Measurements from ENCODE around the gene KLK12. TPM values are rescaled to one million over a fixed set of nuclear protein-coding genes. Genes with fewer than 3 reads are reported as not detected.

Gene KLK12
- total RNA-seq, 1 experiment from 2014 or later, result not detected

- Histone ChIP-seq H3K27ac (ENCODE audit: low read length) (no peak overlapping the region), H3K79me2 (ENCODE audit: low read length) (no peaks in the 10 kb centered on the region), H3K36me3 (ENCODE audit: insufficient read depth, low read length) (no peaks in the 10 kb centered on the region), H3K4me1 (ENCODE audit: low read length) (no peaks in the 10 kb centered on the region), H3K27me3 (ENCODE audit: low read length) (peaks cover 4% of the 10 kb centered on the region; the same call in 1 of the 2 replicates), H3K4me2 (ENCODE audit: low read depth, low read length, poor library complexity, severe bottlenecking) (no peak overlapping the region), H3K4me3 (ENCODE audit: low read length) (no peak overlapping the region), H3K9me2 (replicated peaks; ENCODE audit: insufficient read depth, low read length) (no peaks in the 10 kb centered on the region), H3K9ac (ENCODE audit: low read length) (no peak overlapping the region), H2AFZ (ENCODE audit: low read length) (no peak overlapping the region), H4K20me1 (ENCODE audit: insufficient read depth, low read depth, low read length) (no peaks in the 10 kb centered on the region), H3K9me3 (ENCODE audit: low read length) (0 out of 2 replicates have a peak, but pooled peaks cover 4% of the 10 kb centered on the region)
- no peak for DNase-seq
Observed at GRCh38 chr19:51078104-51078503, 43.3 kb upstream of the KLK12 start.

- Histone ChIP-seq H4K20me1 (ENCODE audit: insufficient read depth, low read depth, low read length) (no peaks in the 10 kb centered on the region), H3K9me2 (replicated peaks; ENCODE audit: insufficient read depth, low read length) (no peaks in the 10 kb centered on the region), H3K9me3 (ENCODE audit: low read length) (0 out of 2 replicates have a peak, but pooled peaks cover 5% of the 10 kb centered on the region), H3K36me3 (ENCODE audit: insufficient read depth, low read length) (no peaks in the 10 kb centered on the region), H3K9ac (ENCODE audit: low read length) (no peak overlapping the region), H3K27ac (ENCODE audit: low read length) (no peak overlapping the region), H3K4me1 (ENCODE audit: low read length) (no peaks in the 10 kb centered on the region), H3K79me2 (ENCODE audit: low read length) (no peaks in the 10 kb centered on the region), H3K4me3 (ENCODE audit: low read length) (no peak overlapping the region), H3K4me2 (ENCODE audit: low read depth, low read length, poor library complexity, severe bottlenecking) (no peak overlapping the region), H2AFZ (ENCODE audit: low read length) (no peak overlapping the region), H3K27me3 (ENCODE audit: low read length) (peaks cover 4% of the 10 kb centered on the region; the same call in 1 of the 2 replicates)
- no peak for DNase-seq
Observed at GRCh38 chr19:51076631-51077213, 41.9 kb upstream of the KLK12 start.

GRCh38 chr19:51075998-51076397 lies 41.2 kb upstream of the KLK12 start:
- H2AFZ ChIP-seq (ENCODE audit: low read length), result no peak overlapping the region
- H3K27me3 ChIP-seq (ENCODE audit: low read length), result peaks cover 4% of the 10 kb centered on the region; the same call in 1 of the 2 replicates
- H3K9ac ChIP-seq (ENCODE audit: low read length), result no peak overlapping the region
- no peak overlapping the region for H3K4me2 ChIP-seq (ENCODE audit: low read depth, low read length, poor library complexity, severe bottlenecking)
- H4K20me1 ChIP-seq (ENCODE audit: insufficient read depth, low read depth, low read length), result no peaks in the 10 kb centered on the region
- no peaks in the 10 kb centered on the region for H3K36me3 ChIP-seq (ENCODE audit: insufficient read depth, low read length)
- H3K4me1 ChIP-seq (ENCODE audit: low read length), result no peaks in the 10 kb centered on the region
- H3K4me3 ChIP-seq (ENCODE audit: low read length), result no peak overlapping the region
- no peaks in the 10 kb centered on the region for H3K9me2 ChIP-seq (replicated peaks; ENCODE audit: insufficient read depth, low read length)
- H3K79me2 ChIP-seq (ENCODE audit: low read length), result no peaks in the 10 kb centered on the region
- H3K27ac ChIP-seq (ENCODE audit: low read length), result no peak overlapping the region
- DNase-seq, result no peak
- H3K9me3 ChIP-seq (ENCODE audit: low read length), result 0 out of 2 replicates have a peak, but pooled peaks cover 5% of the 10 kb centered on the region

- Histone ChIP-seq H3K36me3 (ENCODE audit: insufficient read depth, low read length) (no peaks in the 10 kb centered on the region), H3K79me2 (ENCODE audit: low read length) (no peaks in the 10 kb centered on the region), H3K9me2 (replicated peaks; ENCODE audit: insufficient read depth, low read length) (no peaks in the 10 kb centered on the region), H3K4me3 (ENCODE audit: low read length) (no peak overlapping the region), H2AFZ (ENCODE audit: low read length) (no peak overlapping the region), H3K27me3 (ENCODE audit: low read length) (peaks cover 4% of the 10 kb centered on the region; the same call in 1 of the 2 replicates), H3K4me2 (ENCODE audit: low read depth, low read length, poor library complexity, severe bottlenecking) (no peak overlapping the region), H4K20me1 (ENCODE audit: insufficient read depth, low read depth, low read length) (no peaks in the 10 kb centered on the region), H3K9ac (ENCODE audit: low read length) (no peak overlapping the region), H3K4me1 (ENCODE audit: low read length) (no peaks in the 10 kb centered on the region), H3K27ac (ENCODE audit: low read length) (no peak overlapping the region), H3K9me3 (ENCODE audit: low read length) (0 out of 2 replicates have a peak, but pooled peaks cover 5% of the 10 kb centered on the region)
- DNase-seq, result no peak
Observed at GRCh38 chr19:51071095-51071405, 36.2 kb upstream of the KLK12 start.

- Histone ChIP-seq H3K9me3 (ENCODE audit: low read length) (0 out of 2 replicates have a peak, but pooled peaks cover 5% of the 10 kb centered on the region), H3K27me3 (ENCODE audit: low read length) (peaks cover 4% of the 10 kb centered on the region; the same call in 1 of the 2 replicates), H4K20me1 (ENCODE audit: insufficient read depth, low read depth, low read length) (no peaks in the 10 kb centered on the region), H2AFZ (ENCODE audit: low read length) (no peak overlapping the region), H3K4me2 (ENCODE audit: low read depth, low read length, poor library complexity, severe bottlenecking) (no peak overlapping the region), H3K9me2 (replicated peaks; ENCODE audit: insufficient read depth, low read length) (no peaks in the 10 kb centered on the region), H3K36me3 (ENCODE audit: insufficient read depth, low read length) (no peaks in the 10 kb centered on the region), H3K9ac (ENCODE audit: low read length) (no peak overlapping the region), H3K27ac (ENCODE audit: low read length) (no peak overlapping the region), H3K79me2 (ENCODE audit: low read length) (no peaks in the 10 kb centered on the region), H3K4me3 (ENCODE audit: low read length) (no peak overlapping the region), H3K4me1 (ENCODE audit: low read length) (no peaks in the 10 kb centered on the region)
- no peak for DNase-seq
Observed at GRCh38 chr19:51070334-51071094, 35.7 kb upstream of the KLK12 start.

- Histone ChIP-seq H3K36me3 (ENCODE audit: insufficient read depth, low read length) (no peaks in the 10 kb centered on the region), H3K9me2 (replicated peaks; ENCODE audit: insufficient read depth, low read length) (0 out of 2 replicates have a peak, but pooled peaks cover 4% of the 10 kb centered on the region), H4K20me1 (ENCODE audit: insufficient read depth, low read depth, low read length) (no peaks in the 10 kb centered on the region), H2AFZ (ENCODE audit: low read length) (no peak overlapping the region), H3K9ac (ENCODE audit: low read length) (no peak overlapping the region), H3K4me1 (ENCODE audit: low read length) (no peaks in the 10 kb centered on the region), H3K79me2 (ENCODE audit: low read length) (no peaks in the 10 kb centered on the region), H3K27me3 (ENCODE audit: low read length) (no peaks in the 10 kb centered on the region), H3K4me2 (ENCODE audit: low read depth, low read length, poor library complexity, severe bottlenecking) (no peak overlapping the region), H3K9me3 (ENCODE audit: low read length) (no peaks in the 10 kb centered on the region), H3K27ac (ENCODE audit: low read length) (no peak overlapping the region), H3K4me3 (ENCODE audit: low read length) (no peak overlapping the region)
- DNase-seq, result no peak
Observed at GRCh38 chr19:51066393-51067186, 31.8 kb upstream of the KLK12 start.

GRCh38 chr19:51065221-51065960 lies 30.6 kb upstream of the KLK12 start:
- Histone ChIP-seq H3K4me3 (ENCODE audit: low read length) (no peak overlapping the region), H3K36me3 (ENCODE audit: insufficient read depth, low read length) (no peaks in the 10 kb centered on the region), H3K27me3 (ENCODE audit: low read length) (no peaks in the 10 kb centered on the region), H3K79me2 (ENCODE audit: low read length) (no peaks in the 10 kb centered on the region), H3K4me2 (ENCODE audit: low read depth, low read length, poor library complexity, severe bottlenecking) (no peak overlapping the region), H2AFZ (ENCODE audit: low read length) (no peak overlapping the region), H3K9ac (ENCODE audit: low read length) (no peak overlapping the region), H3K4me1 (ENCODE audit: low read length) (no peaks in the 10 kb centered on the region), H3K9me2 (replicated peaks; ENCODE audit: insufficient read depth, low read length) (0 out of 2 replicates have a peak, but pooled peaks cover 6% of the 10 kb centered on the region), H3K9me3 (ENCODE audit: low read length) (no peaks in the 10 kb centered on the region), H4K20me1 (ENCODE audit: insufficient read depth, low read depth, low read length) (no peaks in the 10 kb centered on the region), H3K27ac (ENCODE audit: low read length) (no peak overlapping the region)
- no peak for DNase-seq

Measured in Karpas-422 (cell line).